Measurements from ENCODE around the gene PHLDA3.

The PHLDA3 gene

DNA sequence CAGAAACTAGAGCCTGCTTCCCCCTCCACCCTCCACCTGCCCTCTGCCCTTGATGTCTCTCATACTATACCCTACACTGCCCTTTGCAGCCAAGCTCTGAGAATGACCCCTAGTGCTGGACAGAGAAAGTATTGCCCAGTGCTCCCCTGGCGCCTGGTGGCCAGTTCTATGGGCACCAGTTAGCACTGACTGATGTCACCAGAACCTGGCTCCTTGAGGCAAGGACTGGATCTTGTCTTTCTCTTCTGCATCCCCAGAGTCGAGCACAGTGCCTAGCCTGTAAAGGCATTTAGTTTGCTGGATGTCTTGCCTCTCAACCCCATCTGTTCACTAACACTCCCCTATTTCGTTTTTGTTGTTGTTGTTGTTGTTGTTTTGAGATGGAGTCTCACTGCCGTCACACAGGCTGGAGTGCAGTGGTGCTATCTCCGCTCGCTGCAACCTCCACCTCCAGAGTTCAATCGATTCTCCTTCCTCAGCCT, 5.9 kb downstream of the PHLDA3 start:
- H3K36me3 ChIP-seq (ENCODE audit: control insufficient read depth in 2 of 2, insufficient read depth in 1 of 2, low read length in 2 of 2) = peaks cover 3 to 38% of the 10 kb centered on the region in 2 experiments; a peak in 2 of 3 replicates
- CTCF ChIA-PET = interaction anchor here (0.5 to 7.2 kb wide), 6 partner anchors 13 to 357 kb away, joined by 3 to 56 read pairs (median 6); no protein-coding TSS in a partner anchor
- peak; percentile 75 for TF ChIP-seq ZNF600 (tag by site-specific recombination; IDR thresholded peaks at IDR 0.05)
- TF ChIP-seq TRIM28 (IDR thresholded peaks at IDR 0.05; ENCODE audit: borderline replicate concordance, low read length) = no peak
- TF ChIP-seq, protein P1, sequence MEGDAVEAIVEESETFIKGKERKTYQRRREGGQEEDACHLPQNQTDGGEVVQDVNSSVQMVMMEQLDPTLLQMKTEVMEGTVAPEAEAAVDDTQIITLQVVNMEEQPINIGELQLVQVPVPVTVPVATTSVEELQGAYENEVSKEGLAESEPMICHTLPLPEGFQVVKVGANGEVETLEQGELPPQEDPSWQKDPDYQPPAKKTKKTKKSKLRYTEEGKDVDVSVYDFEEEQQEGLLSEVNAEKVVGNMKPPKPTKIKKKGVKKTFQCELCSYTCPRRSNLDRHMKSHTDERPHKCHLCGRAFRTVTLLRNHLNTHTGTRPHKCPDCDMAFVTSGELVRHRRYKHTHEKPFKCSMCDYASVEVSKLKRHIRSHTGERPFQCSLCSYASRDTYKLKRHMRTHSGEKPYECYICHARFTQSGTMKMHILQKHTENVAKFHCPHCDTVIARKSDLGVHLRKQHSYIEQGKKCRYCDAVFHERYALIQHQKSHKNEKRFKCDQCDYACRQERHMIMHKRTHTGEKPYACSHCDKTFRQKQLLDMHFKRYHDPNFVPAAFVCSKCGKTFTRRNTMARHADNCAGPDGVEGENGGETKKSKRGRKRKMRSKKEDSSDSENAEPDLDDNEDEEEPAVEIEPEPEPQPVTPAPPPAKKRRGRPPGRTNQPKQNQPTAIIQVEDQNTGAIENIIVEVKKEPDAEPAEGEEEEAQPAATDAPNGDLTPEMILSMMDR (tag by site-specific recombination; IDR thresholded peaks at IDR 0.05) = peak; percentile 80
- no peak for TF ChIP-seq ZNF10 (tag by site-specific recombination; IDR thresholded peaks at IDR 0.05)
- peak; percentile 78 for TF ChIP-seq ZBTB48 (tag by site-specific recombination; IDR thresholded peaks at IDR 0.05)
- TF ChIP-seq, protein P2, sequence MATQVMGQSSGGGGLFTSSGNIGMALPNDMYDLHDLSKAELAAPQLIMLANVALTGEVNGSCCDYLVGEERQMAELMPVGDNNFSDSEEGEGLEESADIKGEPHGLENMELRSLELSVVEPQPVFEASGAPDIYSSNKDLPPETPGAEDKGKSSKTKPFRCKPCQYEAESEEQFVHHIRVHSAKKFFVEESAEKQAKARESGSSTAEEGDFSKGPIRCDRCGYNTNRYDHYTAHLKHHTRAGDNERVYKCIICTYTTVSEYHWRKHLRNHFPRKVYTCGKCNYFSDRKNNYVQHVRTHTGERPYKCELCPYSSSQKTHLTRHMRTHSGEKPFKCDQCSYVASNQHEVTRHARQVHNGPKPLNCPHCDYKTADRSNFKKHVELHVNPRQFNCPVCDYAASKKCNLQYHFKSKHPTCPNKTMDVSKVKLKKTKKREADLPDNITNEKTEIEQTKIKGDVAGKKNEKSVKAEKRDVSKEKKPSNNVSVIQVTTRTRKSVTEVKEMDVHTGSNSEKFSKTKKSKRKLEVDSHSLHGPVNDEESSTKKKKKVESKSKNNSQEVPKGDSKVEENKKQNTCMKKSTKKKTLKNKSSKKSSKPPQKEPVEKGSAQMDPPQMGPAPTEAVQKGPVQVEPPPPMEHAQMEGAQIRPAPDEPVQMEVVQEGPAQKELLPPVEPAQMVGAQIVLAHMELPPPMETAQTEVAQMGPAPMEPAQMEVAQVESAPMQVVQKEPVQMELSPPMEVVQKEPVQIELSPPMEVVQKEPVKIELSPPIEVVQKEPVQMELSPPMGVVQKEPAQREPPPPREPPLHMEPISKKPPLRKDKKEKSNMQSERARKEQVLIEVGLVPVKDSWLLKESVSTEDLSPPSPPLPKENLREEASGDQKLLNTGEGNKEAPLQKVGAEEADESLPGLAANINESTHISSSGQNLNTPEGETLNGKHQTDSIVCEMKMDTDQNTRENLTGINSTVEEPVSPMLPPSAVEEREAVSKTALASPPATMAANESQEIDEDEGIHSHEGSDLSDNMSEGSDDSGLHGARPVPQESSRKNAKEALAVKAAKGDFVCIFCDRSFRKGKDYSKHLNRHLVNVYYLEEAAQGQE (tag by site-specific recombination; IDR thresholded peaks at IDR 0.05) = peak; percentile 76
- TF ChIP-seq, protein P3, sequence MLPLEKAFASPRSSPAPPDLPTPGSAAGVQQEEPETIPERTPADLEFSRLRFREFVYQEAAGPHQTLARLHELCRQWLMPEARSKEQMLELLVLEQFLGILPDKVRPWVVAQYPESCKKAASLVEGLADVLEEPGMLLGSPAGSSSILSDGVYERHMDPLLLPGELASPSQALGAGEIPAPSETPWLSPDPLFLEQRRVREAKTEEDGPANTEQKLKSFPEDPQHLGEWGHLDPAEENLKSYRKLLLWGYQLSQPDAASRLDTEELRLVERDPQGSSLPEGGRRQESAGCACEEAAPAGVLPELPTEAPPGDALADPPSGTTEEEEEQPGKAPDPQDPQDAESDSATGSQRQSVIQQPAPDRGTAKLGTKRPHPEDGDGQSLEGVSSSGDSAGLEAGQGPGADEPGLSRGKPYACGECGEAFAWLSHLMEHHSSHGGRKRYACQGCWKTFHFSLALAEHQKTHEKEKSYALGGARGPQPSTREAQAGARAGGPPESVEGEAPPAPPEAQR (tag by site-specific recombination; IDR thresholded peaks at IDR 0.05) = no peak
- TF ChIP-seq ZBTB17 (tag by site-specific recombination; IDR thresholded peaks at IDR 0.05) = peak; percentile 18; the same call in 1 of the 2 replicates
- no peak for TF ChIP-seq ZBTB21 (tag by site-specific recombination; IDR thresholded peaks at IDR 0.05)
- TF ChIP-seq, protein P4, sequence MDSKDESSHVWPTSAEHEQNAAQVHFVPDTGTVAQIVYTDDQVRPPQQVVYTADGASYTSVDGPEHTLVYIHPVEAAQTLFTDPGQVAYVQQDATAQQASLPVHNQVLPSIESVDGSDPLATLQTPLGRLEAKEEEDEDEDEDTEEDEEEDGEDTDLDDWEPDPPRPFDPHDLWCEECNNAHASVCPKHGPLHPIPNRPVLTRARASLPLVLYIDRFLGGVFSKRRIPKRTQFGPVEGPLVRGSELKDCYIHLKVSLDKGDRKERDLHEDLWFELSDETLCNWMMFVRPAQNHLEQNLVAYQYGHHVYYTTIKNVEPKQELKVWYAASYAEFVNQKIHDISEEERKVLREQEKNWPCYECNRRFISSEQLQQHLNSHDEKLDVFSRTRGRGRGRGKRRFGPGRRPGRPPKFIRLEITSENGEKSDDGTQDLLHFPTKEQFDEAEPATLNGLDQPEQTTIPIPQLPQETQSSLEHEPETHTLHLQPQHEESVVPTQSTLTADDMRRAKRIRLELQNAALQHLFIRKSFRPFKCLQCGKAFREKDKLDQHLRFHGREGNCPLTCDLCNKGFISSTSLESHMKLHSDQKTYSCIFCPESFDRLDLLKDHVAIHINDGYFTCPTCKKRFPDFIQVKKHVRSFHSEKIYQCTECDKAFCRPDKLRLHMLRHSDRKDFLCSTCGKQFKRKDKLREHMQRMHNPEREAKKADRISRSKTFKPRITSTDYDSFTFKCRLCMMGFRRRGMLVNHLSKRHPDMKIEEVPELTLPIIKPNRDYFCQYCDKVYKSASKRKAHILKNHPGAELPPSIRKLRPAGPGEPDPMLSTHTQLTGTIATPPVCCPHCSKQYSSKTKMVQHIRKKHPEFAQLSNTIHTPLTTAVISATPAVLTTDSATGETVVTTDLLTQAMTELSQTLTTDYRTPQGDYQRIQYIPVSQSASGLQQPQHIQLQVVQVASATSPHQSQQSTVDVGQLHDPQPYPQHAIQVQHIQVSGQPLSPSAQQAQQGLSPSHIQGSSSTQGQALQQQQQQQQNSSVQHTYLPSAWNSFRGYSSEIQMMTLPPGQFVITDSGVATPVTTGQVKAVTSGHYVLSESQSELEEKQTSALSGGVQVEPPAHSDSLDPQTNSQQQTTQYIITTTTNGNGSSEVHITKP (tag by site-specific recombination; IDR thresholded peaks at IDR 0.05) = 0 out of 2 replicates have a peak, but pooled peaks have one; percentile 20
- no peak overlapping the region for H3K27ac ChIP-seq (ENCODE audit: extremely low read depth, low read depth, low read length)
- no peaks in the 10 kb centered on the region for H3K9me3 ChIP-seq (ENCODE audit: control insufficient read depth, insufficient read depth, low read depth, low read length)
- peaks cover 11% of the 10 kb centered on the region for H3K4me1 ChIP-seq (ENCODE audit: control insufficient read depth, insufficient read depth, low read length)
- H3K4me3 ChIP-seq (ENCODE audit: low read depth, low read length) = no peak overlapping the region
- POLR2A ChIA-PET = interaction anchor here (0.7 to 3.1 kb wide), 5 partner anchors 12 to 50 kb away, joined by 3 to 17 read pairs (median 3); no protein-coding TSS in a partner anchor

DNA sequence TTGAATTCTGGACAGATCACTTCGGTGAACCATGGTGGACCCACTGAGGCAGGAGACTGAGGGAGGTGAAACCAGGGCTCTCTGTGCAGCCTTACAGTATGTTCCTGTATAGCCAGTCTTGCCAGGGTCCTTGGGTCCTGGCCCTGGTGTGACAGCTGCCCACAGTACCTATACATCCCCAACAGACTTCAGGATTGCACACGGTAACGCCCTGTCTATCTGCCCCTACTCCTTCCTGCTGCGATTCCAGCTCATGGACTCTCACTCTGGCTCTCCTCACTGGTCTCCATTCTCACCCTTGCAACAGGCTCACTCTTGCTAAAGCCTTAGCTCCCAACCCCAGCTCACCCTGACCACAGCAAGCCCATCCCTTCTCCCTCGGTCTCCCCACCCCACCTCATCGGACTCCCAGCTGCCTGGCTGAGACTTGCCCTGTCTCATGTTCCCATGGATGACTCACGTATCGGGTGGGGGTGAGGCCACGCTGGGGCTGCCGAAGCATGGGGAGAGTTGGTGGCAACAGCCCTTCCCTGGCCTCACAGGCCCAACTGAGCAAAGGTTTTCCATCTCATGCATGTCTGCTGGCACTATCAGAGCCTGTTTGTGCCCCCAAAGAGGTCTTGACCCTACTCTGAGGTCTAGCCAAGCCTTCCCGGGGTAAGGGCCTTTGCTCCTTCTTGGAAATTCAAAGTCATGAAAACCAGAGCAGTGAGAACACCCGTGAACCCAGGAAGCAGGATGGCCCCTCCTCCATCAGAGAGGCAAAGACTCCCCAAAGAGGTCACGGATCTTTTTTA, 7.1 kb downstream of the PHLDA3 start:
- no peaks in the 10 kb centered on the region for H3K9me3 ChIP-seq (ENCODE audit: control insufficient read depth, insufficient read depth, low read depth, low read length)
- ChIA-PET POLR2A (interaction anchor here (0.6 to 3.1 kb wide), 7 partner anchors 8 to 94 kb away, joined by 3 to 17 read pairs (median 4); partner anchors contain the start of gene PHLDA3), CTCF (interaction anchor here (0.7 to 7.2 kb wide), 8 partner anchors 10 to 51 kb away, joined by 3 to 56 read pairs (median 4); no protein-coding TSS in a partner anchor)
- peaks cover 1 to 28% of the 10 kb centered on the region in 2 experiments; a peak in 2 of 3 replicates for H3K36me3 ChIP-seq (ENCODE audit: control insufficient read depth in 2 of 2, insufficient read depth in 1 of 2, low read length in 2 of 2)
- H3K4me3 ChIP-seq (ENCODE audit: low read depth, low read length) = no peak overlapping the region
- peaks cover 11% of the 10 kb centered on the region for H3K4me1 ChIP-seq (ENCODE audit: control insufficient read depth, insufficient read depth, low read length)
- H3K27ac ChIP-seq (ENCODE audit: extremely low read depth, low read depth, low read length) = peak overlapping the region; percentile 42; the same call in 1 of the 2 replicates
- no peak for TF ChIP-seq ZNF24 (tag by site-specific recombination; IDR thresholded peaks at IDR 0.05)
- TF ChIP-seq SCRT2 (tag by site-specific recombination; IDR thresholded peaks at IDR 0.05) = peak; percentile 83
- TF ChIP-seq ZNF174 (tag by site-specific recombination; IDR thresholded peaks at IDR 0.05) = no peak
- TF ChIP-seq ZNF473 (tag by site-specific recombination; IDR thresholded peaks at IDR 0.05) = no peak
- TF ChIP-seq, protein P5, sequence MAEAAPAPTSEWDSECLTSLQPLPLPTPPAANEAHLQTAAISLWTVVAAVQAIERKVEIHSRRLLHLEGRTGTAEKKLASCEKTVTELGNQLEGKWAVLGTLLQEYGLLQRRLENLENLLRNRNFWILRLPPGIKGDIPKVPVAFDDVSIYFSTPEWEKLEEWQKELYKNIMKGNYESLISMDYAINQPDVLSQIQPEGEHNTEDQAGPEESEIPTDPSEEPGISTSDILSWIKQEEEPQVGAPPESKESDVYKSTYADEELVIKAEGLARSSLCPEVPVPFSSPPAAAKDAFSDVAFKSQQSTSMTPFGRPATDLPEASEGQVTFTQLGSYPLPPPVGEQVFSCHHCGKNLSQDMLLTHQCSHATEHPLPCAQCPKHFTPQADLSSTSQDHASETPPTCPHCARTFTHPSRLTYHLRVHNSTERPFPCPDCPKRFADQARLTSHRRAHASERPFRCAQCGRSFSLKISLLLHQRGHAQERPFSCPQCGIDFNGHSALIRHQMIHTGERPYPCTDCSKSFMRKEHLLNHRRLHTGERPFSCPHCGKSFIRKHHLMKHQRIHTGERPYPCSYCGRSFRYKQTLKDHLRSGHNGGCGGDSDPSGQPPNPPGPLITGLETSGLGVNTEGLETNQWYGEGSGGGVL (tag by site-specific recombination; IDR thresholded peaks at IDR 0.05) = peak; percentile 93
- TF ChIP-seq ZNF404 (tag by site-specific recombination; IDR thresholded peaks at IDR 0.05) = no peak
- no peak for TF ChIP-seq ZNF529 (tag by site-specific recombination; IDR thresholded peaks at IDR 0.05; ENCODE audit: insufficient replicate concordance)
- no peak for TF ChIP-seq ZNF48 (tag by site-specific recombination; IDR thresholded peaks at IDR 0.05)
- TF ChIP-seq ZNF677 (tag by site-specific recombination; IDR thresholded peaks at IDR 0.05) = no peak
- peak; percentile 76 for TF ChIP-seq ZNF341 (tag by site-specific recombination; IDR thresholded peaks at IDR 0.05; ENCODE audit: low read depth)
- no peak for TF ChIP-seq ZNF114 (tag by site-specific recombination; IDR thresholded peaks at IDR 0.05)
